ENCODE results near the gene CBY3. TPM values are rescaled to one million over a fixed set of nuclear protein-coding genes. Genes with fewer than 3 reads are reported as not detected.

The CBY3 gene
- total RNA-seq = 0.39 and 0.51 TPM in 2 replicates

- Mint-ChIP-seq H3K27me3 (ENCODE audit: low read depth) (no peaks in the 10 kb centered on the region), H3K27ac (peak within 1 kb of the TSS; percentile 35)
- intact Hi-C loops (cut with micrococcal nuclease) = no loop called here
These were observed at the start of gene CBY3 for GRCh38 chr5:179680780-179681401. TSS of gene CBY3 (minus strand) at chr5:179681034. CDS start at chr5:179680918, 116 bp downstream.

DNA sequence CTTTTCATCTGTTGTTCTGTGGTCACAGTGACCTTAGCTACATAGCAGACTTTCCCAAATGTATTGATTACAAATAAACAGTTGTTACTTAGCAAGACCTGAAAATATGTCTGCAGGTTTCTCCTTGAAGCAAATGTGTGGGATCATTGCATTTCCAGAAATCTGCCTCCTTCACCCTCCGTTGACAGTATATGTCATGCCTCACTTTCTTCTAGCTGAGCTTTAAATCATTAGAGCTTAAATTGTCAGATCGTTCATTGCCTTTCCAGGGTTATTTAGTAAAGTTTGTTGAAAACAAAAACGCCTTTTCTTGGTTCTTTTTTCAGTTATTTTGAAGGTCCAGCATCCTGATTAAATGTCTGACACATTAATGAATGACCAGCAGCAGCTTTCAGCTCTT, 49.5 kb upstream of the CBY3 start:
- no peak for DNase-seq (ENCODE audit: low spot score)
- Mint-ChIP-seq H3K27ac (peak overlapping the region; percentile 70), H3K36me3 (ENCODE audit: low read depth) (peaks cover 74% of the 10 kb centered on the region), H3K9me3 (no peaks in the 10 kb centered on the region), H3K4me3 (ENCODE audit: low read depth) (no peak overlapping the region), H3K4me1 (ENCODE audit: low read depth) (peaks cover 16% of the 10 kb centered on the region), H3K27me3 (ENCODE audit: low read depth) (no peaks in the 10 kb centered on the region)
- intact Hi-C loops (cut with micrococcal nuclease) = loop anchor here (10.0 kb wide), 1 partner anchor 176 kb away; the partner anchor contains the start of gene RUFY1

More at GRCh38 chr5:179680780-179681401, at the start of gene CBY3:
- Mint-ChIP-seq H3K4me1 (ENCODE audit: low read depth) (peaks cover 27% of the 10 kb centered on the region), H3K9me3 (no peaks in the 10 kb centered on the region), H3K36me3 (ENCODE audit: low read depth) (peaks cover 36% of the 10 kb centered on the region), H3K4me3 (ENCODE audit: low read depth) (peak within 1 kb of the TSS; percentile 62)
- no peak for DNase-seq (ENCODE audit: low spot score)

DNA sequence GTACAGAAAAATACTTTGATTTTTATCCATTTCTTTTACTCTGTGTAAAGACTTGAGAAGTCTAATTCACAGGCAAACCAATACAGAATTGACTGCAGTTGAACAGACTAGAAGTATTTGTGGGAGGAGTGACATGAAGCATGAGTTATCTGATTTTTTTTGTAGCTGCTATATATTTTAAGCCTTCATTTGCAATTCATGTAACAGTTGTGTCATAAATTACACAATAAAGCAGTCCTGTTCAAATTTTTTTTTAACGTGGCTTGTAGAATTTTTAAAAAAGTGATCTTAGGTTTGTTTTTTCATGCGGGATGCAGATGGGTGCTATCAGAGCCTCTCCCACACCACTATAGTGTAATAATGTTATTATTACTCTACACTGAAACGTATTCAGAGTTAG, 48.9 kb upstream of the CBY3 start:
- Mint-ChIP-seq H3K9me3 (no peaks in the 10 kb centered on the region), H3K4me1 (ENCODE audit: low read depth) (peaks cover 15% of the 10 kb centered on the region), H3K36me3 (ENCODE audit: low read depth) (peaks cover 73% of the 10 kb centered on the region), H3K4me3 (ENCODE audit: low read depth) (no peak overlapping the region), H3K27ac (no peak overlapping the region), H3K27me3 (ENCODE audit: low read depth) (no peaks in the 10 kb centered on the region)
- intact Hi-C loops (cut with micrococcal nuclease) = loop anchor here (10.0 kb wide), 1 partner anchor 175 kb away; the partner anchor contains the start of gene RUFY1
- no peak for DNase-seq (ENCODE audit: low spot score)

GRCh38 chr5:179729303-179729702, 48.5 kb upstream of the CBY3 start:
- intact Hi-C loops (cut with micrococcal nuclease) = no loop called here

DNA sequence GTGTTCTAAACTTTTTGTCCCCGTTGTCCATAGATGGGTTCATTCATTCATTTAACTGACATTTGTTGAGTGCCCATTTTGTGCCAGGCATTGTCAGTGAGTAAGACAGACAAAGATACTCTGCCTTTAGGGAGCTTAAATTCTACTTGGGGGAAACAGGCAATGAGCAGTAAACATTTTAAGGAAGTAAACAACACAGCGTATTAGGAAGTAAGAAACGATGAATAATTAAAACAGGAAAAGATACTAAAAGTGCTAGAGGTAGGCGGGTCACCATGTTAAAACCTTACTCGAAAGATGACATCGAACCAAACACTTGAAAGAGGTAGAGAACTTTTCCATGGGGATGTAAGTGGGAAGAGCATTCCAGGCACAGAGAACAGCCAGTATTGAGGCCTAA, 46.3 kb upstream of the CBY3 start:
- peaks cover 84% of the 10 kb centered on the region for H3K36me3 Mint-ChIP-seq (ENCODE audit: low read depth)
- H3K4me1 Mint-ChIP-seq (ENCODE audit: low read depth) = peaks cover 11% of the 10 kb centered on the region
- no peaks in the 10 kb centered on the region for H3K9me3 Mint-ChIP-seq
- no peaks in the 10 kb centered on the region for H3K27me3 Mint-ChIP-seq (ENCODE audit: low read depth)
- H3K4me3 Mint-ChIP-seq (ENCODE audit: low read depth) = no peak overlapping the region
- H3K27ac Mint-ChIP-seq = peak overlapping the region; percentile 24
- no peak for DNase-seq (ENCODE audit: low spot score)
- intact Hi-C loops (cut with micrococcal nuclease) = no loop called here

More at GRCh38 chr5:179729303-179729702, 48.5 kb upstream of the CBY3 start:
- Mint-ChIP-seq H3K9me3 (no peaks in the 10 kb centered on the region), H3K36me3 (ENCODE audit: low read depth) (peaks cover 73% of the 10 kb centered on the region), H3K27ac (no peak overlapping the region), H3K27me3 (ENCODE audit: low read depth) (no peaks in the 10 kb centered on the region), H3K4me3 (ENCODE audit: low read depth) (no peak overlapping the region), H3K4me1 (ENCODE audit: low read depth) (peaks cover 13% of the 10 kb centered on the region)
- no peak for DNase-seq (ENCODE audit: low spot score)

DNA sequence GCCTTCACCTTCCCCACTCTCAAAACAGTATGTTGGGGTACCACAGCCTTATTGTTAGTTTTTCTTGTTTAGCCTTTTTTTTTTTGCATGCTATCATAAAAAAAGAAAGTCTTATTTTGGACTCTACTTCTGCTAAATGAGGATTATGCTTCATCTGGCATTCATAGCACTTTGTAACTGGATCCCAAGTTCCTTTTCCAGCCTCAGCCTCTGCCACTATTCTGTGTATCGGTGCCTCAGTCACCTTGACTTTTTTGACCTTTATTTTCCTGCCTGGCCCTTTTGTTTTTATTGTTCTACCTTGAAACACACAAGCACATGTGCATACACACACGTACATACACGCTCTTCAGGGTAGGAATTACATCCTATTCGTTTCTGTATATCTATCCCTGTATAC, 43.3 kb upstream of the CBY3 start:
- peaks cover 78% of the 10 kb centered on the region for H3K36me3 Mint-ChIP-seq (ENCODE audit: low read depth)
- H3K27ac Mint-ChIP-seq = peak overlapping the region; percentile 6
- DNase-seq (ENCODE audit: low spot score) = no peak
- no peak overlapping the region for H3K4me3 Mint-ChIP-seq (ENCODE audit: low read depth)
- intact Hi-C loops (cut with micrococcal nuclease) = no loop called here
- H3K27me3 Mint-ChIP-seq (ENCODE audit: low read depth) = no peaks in the 10 kb centered on the region
- H3K9me3 Mint-ChIP-seq = no peaks in the 10 kb centered on the region
- peaks cover 6% of the 10 kb centered on the region for H3K4me1 Mint-ChIP-seq (ENCODE audit: low read depth)

DNA sequence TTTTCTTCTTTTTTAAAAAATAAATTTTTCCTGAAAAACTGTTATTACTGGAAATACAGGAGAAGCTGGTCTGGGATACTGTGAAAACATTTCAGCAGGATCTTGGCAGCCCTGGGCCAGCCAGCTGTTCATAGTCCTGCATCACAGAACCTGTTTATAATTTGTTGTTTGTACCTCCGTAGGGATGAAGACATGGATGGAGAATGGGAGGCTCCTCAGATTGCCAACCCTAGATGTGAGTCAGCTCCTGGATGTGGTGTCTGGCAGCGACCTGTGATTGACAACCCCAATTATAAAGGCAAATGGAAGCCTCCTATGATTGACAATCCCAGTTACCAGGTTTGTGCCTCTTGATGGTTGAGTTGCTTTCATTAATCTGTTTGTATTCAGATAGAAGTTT, 39.4 kb upstream of the CBY3 start:
- H3K27ac Mint-ChIP-seq = no peak overlapping the region
- H3K36me3 Mint-ChIP-seq (ENCODE audit: low read depth) = peaks cover 81% of the 10 kb centered on the region
- no peak for DNase-seq (ENCODE audit: low spot score)
- peaks cover 17% of the 10 kb centered on the region for H3K4me1 Mint-ChIP-seq (ENCODE audit: low read depth)
- H3K4me3 Mint-ChIP-seq (ENCODE audit: low read depth) = no peak overlapping the region
- intact Hi-C loops (cut with micrococcal nuclease) = no loop called here
- no peaks in the 10 kb centered on the region for H3K9me3 Mint-ChIP-seq
- no peaks in the 10 kb centered on the region for H3K27me3 Mint-ChIP-seq (ENCODE audit: low read depth)

DNA sequence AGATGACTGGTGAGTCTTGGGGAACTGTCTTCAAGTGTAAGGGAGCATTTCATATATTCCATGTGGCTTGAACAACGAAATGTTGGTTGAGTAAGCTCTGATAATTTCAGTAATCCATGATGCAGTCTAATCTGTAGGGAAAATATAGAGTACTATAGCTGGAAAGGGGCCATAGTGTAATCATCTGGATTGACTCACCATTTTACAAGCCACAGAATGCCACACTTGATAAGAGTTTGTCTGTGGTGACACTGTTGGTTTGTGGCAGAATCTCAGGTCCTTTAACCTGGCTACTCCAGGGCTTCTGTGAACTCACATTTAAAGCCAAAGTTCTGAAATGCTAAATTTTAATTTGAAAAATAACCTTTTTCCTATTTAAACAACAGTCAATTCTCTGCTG, 35.5 kb upstream of the CBY3 start:
- Mint-ChIP-seq H3K4me1 (ENCODE audit: low read depth) (peaks cover 14% of the 10 kb centered on the region), H3K9me3 (no peaks in the 10 kb centered on the region), H3K27ac (no peak overlapping the region), H3K4me3 (ENCODE audit: low read depth) (no peak overlapping the region), H3K27me3 (ENCODE audit: low read depth) (no peaks in the 10 kb centered on the region), H3K36me3 (ENCODE audit: low read depth) (peaks cover 76% of the 10 kb centered on the region)
- no peak for DNase-seq (ENCODE audit: low spot score)
- intact Hi-C loops (cut with micrococcal nuclease) = no loop called here

- intact Hi-C loops (cut with micrococcal nuclease) = no loop called here
- Mint-ChIP-seq H3K27ac (peak overlapping the region; percentile 96), H3K27me3 (ENCODE audit: low read depth) (no peaks in the 10 kb centered on the region), H3K4me3 (ENCODE audit: low read depth) (peak overlapping the region; percentile 99), H3K4me1 (ENCODE audit: low read depth) (peaks cover 36% of the 10 kb centered on the region), H3K9me3 (no peaks in the 10 kb centered on the region), H3K36me3 (ENCODE audit: low read depth) (peaks cover 46% of the 10 kb centered on the region)
- no peak for DNase-seq (ENCODE audit: low spot score)
These were observed 19.6 kb upstream of the CBY3 start for GRCh38 chr5:179700401-179700918.

DNA sequence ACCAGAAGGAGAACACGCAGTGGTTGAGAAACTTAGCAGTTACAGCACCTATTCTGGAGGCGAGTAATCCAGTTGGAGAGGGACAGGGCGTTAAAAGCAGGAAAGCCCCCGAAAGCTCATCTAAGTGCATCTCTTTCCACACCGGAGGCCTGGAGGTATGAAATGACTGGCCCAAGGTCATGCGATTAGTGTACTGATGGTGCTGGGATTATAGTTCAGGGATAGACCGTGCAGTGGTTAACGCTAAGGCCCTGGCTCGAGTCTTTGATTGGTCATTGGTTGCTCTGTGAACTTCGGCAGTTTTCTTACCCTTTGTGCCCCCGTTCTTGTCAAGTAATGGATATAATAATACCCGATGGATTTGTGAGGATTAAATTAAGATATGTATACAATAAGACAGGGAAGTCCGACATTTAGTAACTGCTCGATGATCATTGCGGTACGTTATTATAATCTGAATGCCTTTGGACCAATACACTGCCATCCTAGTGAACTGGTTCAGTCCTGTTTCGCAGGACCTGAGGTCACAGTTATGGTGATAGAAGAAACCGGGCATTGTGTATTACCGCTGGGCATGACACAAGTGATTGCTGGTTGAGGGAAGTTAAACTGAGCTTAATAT, 18.9 kb upstream of the CBY3 start:
- no peaks in the 10 kb centered on the region for H3K9me3 Mint-ChIP-seq
- no peaks in the 10 kb centered on the region for H3K27me3 Mint-ChIP-seq (ENCODE audit: low read depth)
- peak overlapping the region; percentile 96 for H3K27ac Mint-ChIP-seq
- intact Hi-C loops (cut with micrococcal nuclease) = loop anchor here (10.0 kb wide), 1 partner anchor 105 kb away; the partner anchor contains the start of gene MGAT4B
- peaks cover 39% of the 10 kb centered on the region for H3K36me3 Mint-ChIP-seq (ENCODE audit: low read depth)
- DNase-seq (ENCODE audit: low spot score) = peak; percentile 28
- peaks cover 35% of the 10 kb centered on the region for H3K4me1 Mint-ChIP-seq (ENCODE audit: low read depth)
- H3K4me3 Mint-ChIP-seq (ENCODE audit: low read depth) = peak overlapping the region; percentile 99

- no peak for DNase-seq (ENCODE audit: low spot score)
- Mint-ChIP-seq H3K4me1 (ENCODE audit: low read depth) (peaks cover 35% of the 10 kb centered on the region), H3K4me3 (ENCODE audit: low read depth) (peak within 1 kb of the TSS; percentile 99), H3K9me3 (no peaks in the 10 kb centered on the region), H3K27ac (peak within 1 kb of the TSS; percentile 100), H3K27me3 (ENCODE audit: low read depth) (no peaks in the 10 kb centered on the region), H3K36me3 (ENCODE audit: low read depth) (peaks cover 41% of the 10 kb centered on the region)
- intact Hi-C loops (cut with micrococcal nuclease) = loop anchor here (1.0 to 10.0 kb wide), 6 partner anchors 21 to 149 kb away; partner anchors contain the start of genes HNRNPH1, MAML1, MGAT4B and RUFY1
These were observed 18.2 kb upstream of the CBY3 start, which contains the start of gene CANX for GRCh38 chr5:179698935-179699615. TSS of gene CANX (plus strand) at chr5:179698967. CDS start at chr5:179705682, 6,715 bp downstream.

DNA sequence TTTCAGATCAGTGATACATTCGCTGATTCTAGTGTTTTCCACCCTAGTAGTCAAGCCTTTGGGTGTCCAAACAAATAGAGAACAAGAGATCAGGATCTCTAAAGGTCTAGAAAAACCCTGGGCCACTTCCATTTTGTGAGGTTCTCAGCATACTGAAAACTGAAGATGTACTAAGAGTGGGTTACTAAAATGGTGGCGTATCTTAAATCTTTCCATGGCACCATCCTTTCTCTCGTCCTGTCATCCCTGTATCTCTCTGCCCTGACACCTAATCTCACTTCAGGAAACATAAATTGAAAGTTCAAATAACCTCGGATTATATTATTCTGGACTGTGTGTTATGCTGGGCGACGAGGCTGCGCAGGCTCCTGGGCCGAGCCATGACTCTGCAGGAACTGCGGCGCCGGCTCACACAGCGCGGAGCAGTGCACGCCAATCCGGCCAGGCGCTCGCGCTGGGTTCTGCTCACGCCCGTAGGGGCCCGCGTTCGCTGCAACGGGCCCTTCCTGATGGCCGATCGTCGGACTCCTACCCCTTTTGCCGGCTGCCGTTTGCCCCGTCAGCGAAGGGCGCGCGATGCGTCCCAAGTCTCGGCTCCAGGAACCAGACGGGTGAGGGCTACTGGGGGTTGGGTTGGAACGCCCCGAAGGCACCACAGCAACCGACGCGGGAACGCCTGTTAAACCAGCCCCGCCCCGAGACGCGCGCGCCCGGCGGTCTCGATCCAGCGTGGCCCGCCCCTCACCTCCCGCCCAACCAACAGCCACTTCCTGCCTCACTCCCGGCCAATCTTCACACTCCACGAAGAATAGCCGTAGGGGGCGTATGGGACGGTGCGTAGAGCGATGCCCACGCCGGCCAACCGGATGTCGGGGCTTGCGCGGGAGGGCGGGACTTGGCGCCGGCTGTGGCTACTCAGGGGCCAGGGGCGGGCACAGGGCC, 17.4 kb upstream of the CBY3 start:
- Mint-ChIP-seq H3K36me3 (ENCODE audit: low read depth) (peaks cover 33% of the 10 kb centered on the region), H3K27ac (peak overlapping the region; percentile 100), H3K27me3 (ENCODE audit: low read depth) (no peaks in the 10 kb centered on the region), H3K4me1 (ENCODE audit: low read depth) (peaks cover 28% of the 10 kb centered on the region), H3K4me3 (ENCODE audit: low read depth) (peak overlapping the region; percentile 99), H3K9me3 (no peaks in the 10 kb centered on the region)
- peak; percentile 99 for DNase-seq (ENCODE audit: low spot score)
- intact Hi-C loops (cut with micrococcal nuclease) = loop anchor here (1.0 to 10.0 kb wide), 6 partner anchors 20 to 148 kb away; partner anchors contain the start of genes HNRNPH1, MAML1, MGAT4B and RUFY1

Measured in activated T-helper 2 cell treated with anti-CD3 and anti-CD28 coated beads, Interferon-gamma antibody, Interleukin-2, Interleukin-4, amounts not matched to agents 10 μg/mL and 5 μg/mL and 100 μg/mL, durations not matched to agents 14 hours and 24 hours and 36 hours (primary cell).